Measurements from ENCODE around the gene KIFAP3. TPM values are rescaled to one million over a fixed set of nuclear protein-coding genes. Genes with fewer than 3 reads are reported as not detected.

The KIFAP3 gene
- total and polyA plus RNA-seq, 2 of the 8 experiments (the other 6 are each of a cell fraction or from before 2014, with no cell fraction given), result 1.3 to 3.2 TPM

GRCh38 chr1:169904834-169905233 lies 169.7 kb downstream of the KIFAP3 start:
- TF ChIP-seq NRF1 (IDR thresholded peaks at IDR 0.05; ENCODE audit: low read depth, low read length) (no peak), ZNF274 (IDR thresholded peaks at IDR 0.05; ENCODE audit: borderline replicate concordance, extremely low read depth, low read length) (no peak), SAP30 (IDR thresholded peaks at IDR 0.05; ENCODE audit: insufficient read depth, insufficient replicate concordance, low read length) (no peak), RBBP5 (IDR thresholded peaks at IDR 0.05; ENCODE audit: borderline replicate concordance, low read depth, low read length) (no peak), CTBP2 (IDR thresholded peaks at IDR 0.05; ENCODE audit: borderline replicate concordance, insufficient read depth, insufficient read length, low read length) (no peak), MAX (IDR thresholded peaks at IDR 0.05) (no peak)
- no peaks in the 10 kb centered on the region for H3K9me3 ChIP-seq (ENCODE audit: insufficient read depth in 2 of 2, low read depth in 1 of 2, low read length in 1 of 2)

More at GRCh38 chr1:169904834-169905233, 169.7 kb downstream of the KIFAP3 start:
- Histone ChIP-seq H3K79me1 (ENCODE audit: low read depth, low read length) (no peaks in the 10 kb centered on the region), H4K8ac (ENCODE audit: extremely low read depth, insufficient read depth, low read length) (no peak overlapping the region), H3K14ac (ENCODE audit: insufficient read length) (no peak overlapping the region), H3K4me3 (ENCODE audit: extremely low read depth in 1 of 4, insufficient read depth in 2 of 4, low read depth in 3 of 4, low read length in 4 of 4) (no peak overlapping the region), H3K36me3 (ENCODE audit: control insufficient read depth in 2 of 4, insufficient read depth in 4 of 4, low read length in 3 of 4) (no peaks in the 10 kb centered on the region), H3K9ac (replicated peaks in 1 of 4; ENCODE audit: extremely low read depth in 1 of 4, low read depth in 3 of 4, low read length in 3 of 4) (no peak overlapping the region), H2BK20ac (ENCODE audit: low read length) (no peak overlapping the region), H3K18ac (ENCODE audit: extremely low read depth, low read length) (no peak overlapping the region), H3K56ac (replicated peaks; ENCODE audit: insufficient read length, low read depth, low read length) (no peak overlapping the region), H3K4me2 (ENCODE audit: insufficient read depth in 1 of 2, low read depth in 2 of 2, low read length in 2 of 2) (no peak overlapping the region), H3K4ac (replicated peaks; ENCODE audit: insufficient read length, low read depth, low read length) (no peak overlapping the region), H2BK12ac (ENCODE audit: low read depth, low read length) (no peak overlapping the region), H3K79me2 (ENCODE audit: control insufficient read depth in 1 of 2, insufficient read depth in 2 of 2, low read length in 2 of 2) (no peaks in the 10 kb centered on the region), H2BK15ac (ENCODE audit: low read length) (no peak overlapping the region), H2BK120ac (replicated peaks; ENCODE audit: low read depth, low read length) (no peak overlapping the region), H2BK5ac (ENCODE audit: low read depth, low read length) (no peak overlapping the region), H4K91ac (replicated peaks; ENCODE audit: insufficient read length, low read length) (no peak overlapping the region), H3K27me3 (replicated peaks in 1 of 4; ENCODE audit: control insufficient read depth in 3 of 4, extremely low read depth in 1 of 4, insufficient read depth in 3 of 4, low read length in 3 of 4) (no peaks in the 10 kb centered on the region), H4K5ac (ENCODE audit: insufficient read length, low read depth, low read length) (no peak overlapping the region), H3K23ac (ENCODE audit: insufficient read length) (no peak overlapping the region), H3K4me1 (replicated peaks in 1 of 4; ENCODE audit: control insufficient read depth in 3 of 4, insufficient read depth in 4 of 4, low read length in 3 of 4) (no peaks in the 10 kb centered on the region), H3K27ac (ENCODE audit: low read depth, low read length) (no peak overlapping the region), H2AFZ (ENCODE audit: low read length) (no peak overlapping the region), H2AK5ac (ENCODE audit: low read depth, low read length) (no peak overlapping the region), H4K20me1 (replicated peaks in 1 of 2; ENCODE audit: control insufficient read depth in 1 of 2, insufficient read depth in 2 of 2, low read length in 2 of 2) (no peaks in the 10 kb centered on the region), H3K23me2 (ENCODE audit: low read depth, low read length) (no peaks in the 10 kb centered on the region)
- ChIA-PET POLR2A (ENCODE audit: partially characterized antibody) (no interaction called here), CTCF (ENCODE audit: partially characterized antibody) (no interaction called here)
- FAIRE-seq, result no peak
- DNase-seq (ENCODE audit: low read depth in 1 of 2, low spot score in 2 of 2), result no peak
- 100% methylated on average over 1 of the region's 1 CpG; no CpG with 5 or more reads in 1 of the 2 experiments for WGBS, 2 experiments (ENCODE audit: extremely low coverage in 1 of 2, insufficient coverage in 1 of 2, insufficient read length in 1 of 2, insufficient replicate concordance in 2 of 2, low coverage in 1 of 2, low lambda C conversion rate in 2 of 2, missing lambda C conversion rate in 1 of 2)

All from H1 (cell line).